ENCODE measurements around the gene HEBP1.

HEBP1 gene, protein sequence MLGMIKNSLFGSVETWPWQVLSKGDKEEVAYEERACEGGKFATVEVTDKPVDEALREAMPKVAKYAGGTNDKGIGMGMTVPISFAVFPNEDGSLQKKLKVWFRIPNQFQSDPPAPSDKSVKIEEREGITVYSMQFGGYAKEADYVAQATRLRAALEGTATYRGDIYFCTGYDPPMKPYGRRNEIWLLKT

DNA sequence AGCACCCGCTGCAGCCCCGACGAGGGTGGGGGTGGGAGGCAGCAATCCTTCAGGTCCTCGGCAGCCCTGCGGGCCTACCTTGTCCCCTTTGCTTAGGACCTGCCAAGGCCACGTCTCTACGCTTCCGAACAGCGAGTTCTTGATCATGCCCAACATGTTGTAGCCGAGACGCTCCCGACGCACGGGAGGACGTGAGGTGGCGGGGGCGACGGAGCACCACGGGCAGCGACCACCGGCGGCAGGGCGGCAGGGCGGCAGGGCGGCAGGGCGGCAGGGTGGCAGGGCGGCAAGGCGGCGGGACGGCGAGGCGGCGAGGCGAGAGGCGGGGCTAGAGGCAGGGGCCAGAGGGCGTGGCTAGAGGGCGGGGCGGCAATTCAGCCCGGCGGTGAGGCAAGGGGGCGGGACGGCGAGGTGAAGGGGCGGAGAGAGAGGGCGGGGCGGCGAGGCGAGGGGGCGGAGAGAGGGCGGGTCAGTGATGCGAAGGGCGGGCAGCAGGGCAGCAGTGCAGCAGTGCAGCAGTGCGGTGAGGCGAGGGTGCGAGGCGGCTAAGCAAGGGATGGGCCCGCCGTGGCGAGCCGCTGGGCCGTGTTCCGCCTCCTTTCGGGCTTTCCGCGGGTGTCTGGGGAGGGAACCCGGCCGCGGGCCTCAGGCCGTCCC lies at the start of gene HEBP1:
HEBP1 (minus strand) TSS at position 307 of the 657 bp plus-strand sequence; CDS start at position 156, 151 bp downstream.
- TF ChIP-seq, protein P1, sequence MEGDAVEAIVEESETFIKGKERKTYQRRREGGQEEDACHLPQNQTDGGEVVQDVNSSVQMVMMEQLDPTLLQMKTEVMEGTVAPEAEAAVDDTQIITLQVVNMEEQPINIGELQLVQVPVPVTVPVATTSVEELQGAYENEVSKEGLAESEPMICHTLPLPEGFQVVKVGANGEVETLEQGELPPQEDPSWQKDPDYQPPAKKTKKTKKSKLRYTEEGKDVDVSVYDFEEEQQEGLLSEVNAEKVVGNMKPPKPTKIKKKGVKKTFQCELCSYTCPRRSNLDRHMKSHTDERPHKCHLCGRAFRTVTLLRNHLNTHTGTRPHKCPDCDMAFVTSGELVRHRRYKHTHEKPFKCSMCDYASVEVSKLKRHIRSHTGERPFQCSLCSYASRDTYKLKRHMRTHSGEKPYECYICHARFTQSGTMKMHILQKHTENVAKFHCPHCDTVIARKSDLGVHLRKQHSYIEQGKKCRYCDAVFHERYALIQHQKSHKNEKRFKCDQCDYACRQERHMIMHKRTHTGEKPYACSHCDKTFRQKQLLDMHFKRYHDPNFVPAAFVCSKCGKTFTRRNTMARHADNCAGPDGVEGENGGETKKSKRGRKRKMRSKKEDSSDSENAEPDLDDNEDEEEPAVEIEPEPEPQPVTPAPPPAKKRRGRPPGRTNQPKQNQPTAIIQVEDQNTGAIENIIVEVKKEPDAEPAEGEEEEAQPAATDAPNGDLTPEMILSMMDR (IDR thresholded peaks at IDR 0.05), result 0 out of 2 replicates have a peak, but pooled peaks have one; percentile 16

DNA sequence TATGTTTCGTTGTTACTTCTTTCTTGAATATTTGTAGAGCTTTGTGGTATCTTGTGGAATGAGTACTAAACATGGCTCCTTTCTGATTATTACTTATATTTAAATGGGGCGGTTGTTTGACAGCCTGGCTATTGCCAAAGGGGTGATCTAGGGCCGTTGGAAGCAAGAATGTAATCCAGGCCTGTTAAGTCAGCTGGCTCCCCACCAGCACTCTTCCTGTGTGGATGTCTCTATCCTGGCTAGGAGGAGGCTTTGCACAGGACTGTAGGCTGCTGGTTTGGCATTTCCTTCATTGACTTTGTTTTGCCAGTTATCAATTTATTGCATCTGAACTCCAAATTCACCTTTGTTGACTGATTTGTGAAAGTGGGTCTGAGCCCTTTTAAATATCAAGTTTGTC lies 49.8 kb upstream of the HEBP1 start:
- TF ChIP-seq, protein P1 (IDR thresholded peaks at IDR 0.05), result no peak

DNA sequence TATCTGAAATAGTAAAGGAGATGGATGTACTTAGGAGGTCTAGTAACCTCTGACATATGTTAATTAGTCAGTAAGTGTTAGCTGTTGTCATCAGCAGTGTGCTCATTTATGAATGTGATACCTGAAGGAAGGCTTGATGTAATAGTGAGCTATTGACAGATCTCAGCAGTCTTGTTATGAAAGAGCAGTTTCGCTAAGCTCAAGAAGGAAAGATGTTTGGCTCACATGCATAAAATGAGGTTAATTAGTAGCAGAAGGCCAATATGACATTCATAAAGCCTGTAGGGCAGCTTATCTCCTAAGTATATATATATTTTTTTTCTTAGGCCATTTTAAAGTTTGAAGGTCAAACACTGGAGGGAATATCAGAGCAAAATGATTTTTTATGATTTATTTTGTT lies 46.9 kb upstream of the HEBP1 start:
- TF ChIP-seq, protein P1 (IDR thresholded peaks at IDR 0.05), result no peak

DNA sequence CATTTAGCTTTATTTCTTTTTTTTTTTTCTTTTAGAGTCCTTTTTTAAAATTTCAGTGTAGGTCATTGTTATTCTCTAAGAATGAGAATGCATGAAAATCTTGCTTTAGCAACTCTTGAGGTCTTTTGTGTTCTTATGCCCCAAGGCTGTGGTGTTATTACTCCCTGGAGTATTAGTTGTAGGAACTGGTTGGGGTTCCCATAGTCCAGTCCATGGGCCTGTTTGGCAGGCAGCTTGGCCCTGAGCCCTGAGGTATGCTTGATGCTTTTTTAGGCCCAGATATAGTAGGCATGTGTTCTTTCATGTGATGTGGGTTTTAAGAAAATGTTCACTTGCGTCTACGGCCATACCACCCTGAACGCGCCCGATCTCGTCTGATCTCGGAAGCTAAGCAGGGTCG lies 45.8 kb upstream of the HEBP1 start:
- TF ChIP-seq, protein P1 (IDR thresholded peaks at IDR 0.05), result no peak

DNA sequence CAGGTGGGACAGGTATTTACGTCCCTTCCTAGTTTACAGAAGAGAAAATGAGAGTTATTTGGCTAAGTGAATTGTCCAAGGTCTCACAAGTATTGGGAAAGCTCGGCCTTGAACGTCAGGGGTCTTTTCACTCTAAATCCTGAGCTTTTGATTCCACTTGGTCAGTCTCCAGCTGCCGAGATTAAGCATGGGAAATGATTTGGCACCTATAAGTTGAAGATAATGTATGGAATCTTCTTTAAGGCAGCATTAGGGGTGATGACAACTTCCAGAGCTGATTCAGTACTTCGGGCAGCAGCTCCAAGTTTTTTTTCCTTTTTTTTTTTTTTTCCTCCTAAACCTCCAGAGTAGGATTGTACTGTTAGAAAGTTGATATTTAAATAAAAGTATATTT lies 44.8 kb upstream of the HEBP1 start:
- TF ChIP-seq, protein P1 (IDR thresholded peaks at IDR 0.05), result no peak

DNA sequence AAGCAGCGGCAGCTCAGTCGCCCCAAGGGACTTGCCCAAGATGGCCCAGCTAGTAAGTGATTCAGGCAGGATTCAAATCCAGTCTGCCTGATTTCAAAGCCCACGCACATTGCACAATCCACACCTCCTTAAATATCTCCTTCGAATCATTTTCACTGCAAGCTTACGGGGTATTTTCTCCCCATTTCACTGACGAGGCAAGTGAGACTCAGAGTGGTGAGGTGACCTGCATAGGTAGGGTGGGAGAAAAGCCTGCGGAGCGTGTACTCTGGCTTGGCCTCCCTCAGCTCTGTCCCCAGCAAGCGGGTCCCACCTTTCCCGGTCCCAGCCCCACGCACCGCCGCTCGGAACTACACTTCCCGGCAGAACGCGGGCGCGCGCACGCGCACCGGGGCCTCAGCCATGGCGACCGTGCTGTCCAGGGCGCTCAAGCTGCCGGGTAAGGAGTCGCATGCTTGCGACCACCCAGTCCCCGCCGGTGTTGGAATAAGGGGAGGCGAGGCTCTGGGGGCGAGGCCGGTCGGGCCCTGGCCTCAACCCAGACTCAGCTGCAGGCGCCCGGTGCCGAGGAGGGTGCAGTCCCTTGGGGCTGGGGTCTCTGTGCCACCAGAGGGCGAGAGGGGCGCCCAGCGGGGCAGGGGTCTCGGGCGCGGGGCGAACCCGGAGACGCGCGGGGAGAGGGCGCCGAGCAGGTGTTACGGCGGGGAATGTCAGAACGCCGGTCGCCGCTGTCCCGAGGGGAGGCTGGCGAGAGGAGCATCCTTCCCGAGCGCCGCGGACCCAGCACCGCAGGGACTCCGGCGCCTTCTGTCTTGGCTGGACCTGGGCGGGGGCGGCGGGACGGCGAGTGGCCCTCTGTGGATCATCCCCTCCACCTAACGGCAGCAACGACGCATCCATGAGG lies 44.2 kb upstream of the HEBP1 start, which contains the start of gene FAM234B:
FAM234B (plus strand) TSS at position 380 of the 904 bp plus-strand sequence; CDS start at position 403, 23 bp downstream.
- TF ChIP-seq, protein P1 (IDR thresholded peaks at IDR 0.05), result no peak; the same call in 1 of the 2 replicates

DNA sequence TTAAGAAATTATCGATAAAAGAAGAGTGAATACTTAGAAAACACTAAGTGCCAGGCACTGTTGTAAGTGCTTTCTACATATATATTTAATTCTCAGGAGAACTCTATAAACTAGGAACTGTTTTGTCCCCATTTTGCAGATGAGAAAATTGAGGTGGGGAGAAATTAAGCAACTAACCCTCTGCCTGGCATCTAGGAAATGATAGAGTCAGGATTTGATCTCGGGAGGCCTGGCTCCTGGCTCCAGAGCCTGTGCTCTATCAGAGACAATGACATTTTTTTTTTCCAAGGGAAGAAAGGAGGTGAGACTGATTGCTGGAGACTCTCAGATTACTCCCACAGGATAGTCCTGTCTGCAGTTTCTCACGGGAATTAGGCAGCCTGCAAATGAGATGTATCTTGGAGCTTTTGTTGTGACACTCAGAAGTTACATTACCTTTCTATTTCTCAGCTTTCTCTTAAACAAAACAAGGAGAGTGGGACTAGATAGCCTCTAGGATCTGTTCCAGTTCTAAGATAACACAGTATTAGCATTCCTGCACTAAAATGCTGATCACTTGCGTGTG lies 42.7 kb upstream of the HEBP1 start:
- TF ChIP-seq, protein P1 (IDR thresholded peaks at IDR 0.05), result no peak

Data from LNCAP (cell line).